BJ (cell line): Measurements from ENCODE around the gene CLIP1. TPM values are rescaled to one million over a fixed set of nuclear protein-coding genes. Genes with fewer than 3 reads are reported as not detected.
"Not testable (repeated sequence)": the region's sequence is repeated elsewhere in the genome, so short reads cannot be mapped to it uniquely, and the experiment has no call there.

Source experiments
- CTCF ChIA-PET: fragments of 350-600 bp; formaldehyde crosslinking; extraction: SDS; loops from one replicate; lab custom pipeline; 2021; ENCODE audit warnings: antibody characterized with exemption, inconsistent platforms; lab: Yijun Ruan, JAX
- POLR2A ChIA-PET: fragments of 300-600 bp; sonication (Branson Sonifier 250); formaldehyde crosslinking; extraction: SDS; loops from one replicate; lab custom pipeline; 2021; ENCODE audit warnings: antibody characterized with exemption; lab: Charles Lee
- DNase-seq: peaks from one replicate; pipeline ENCODE4 v3.0.0-alpha.2; 2011; ENCODE audit warnings: low read depth
- H3K27me3 ChIP-seq: 2 replicates; pipeline ENCODE4 v1.6.0; 2011; ENCODE audit warnings: low read length; ENCODE audit not compliant: control insufficient read depth, insufficient read depth
- H3K36me3 ChIP-seq: 2 replicates; pipeline ENCODE4 v1.5.1; 2011; ENCODE audit warnings: low read length; ENCODE audit not compliant: control insufficient read depth, insufficient read depth
- H3K4me3 ChIP-seq: 2 replicates; pipeline ENCODE4 v1.5.1; 2011; ENCODE audit warnings: low read depth, mild to moderate bottlenecking, control low read depth, low read length
- CTCF ChIP-seq: IDR thresholded peaks from 2 replicates; pipeline ENCODE4 v1.5.1; 2011; ENCODE audit warnings: low read depth, mild to moderate bottlenecking, control low read depth, inconsistent platforms, low read length, moderate library complexity; ENCODE audit not compliant: insufficient read depth
- polyA plus RNA-seq: library from polyadenylated mRNA; depleted of rRNA; stranded (reverse); fragments of >200 nt; gene quantifications from 2 replicates; pipeline ENCODE4 v1.2.3, GENCODE V29; 2011

The CLIP1 gene
- polyA plus RNA-seq, 1 experiment = 104 TPM

- no peak for DNase-seq
- Histone ChIP-seq H3K27me3 (no peaks in the 10 kb centered on the region), H3K4me3 (no peak overlapping the region), H3K36me3 (peaks cover 1% of the 10 kb centered on the region; the same call in 1 of the 2 replicates)
- ChIA-PET POLR2A (no interaction called here), CTCF (no interaction called here)
- no peak for TF ChIP-seq CTCF
Observed at GRCh38 chr12:122382919-122383350, 39.5 kb downstream of the CLIP1 start.

- POLR2A ChIA-PET = no interaction called here
- CTCF ChIA-PET = interaction anchor here (0.5 to 1.3 kb wide), 4 partner anchors 14 to 25 kb away, joined by 3 read pairs; no protein-coding TSS in a partner anchor
- TF ChIP-seq CTCF = no peak
- Histone ChIP-seq H3K27me3 (no peaks in the 10 kb centered on the region), H3K4me3 (no peak overlapping the region), H3K36me3 (peaks cover 7% of the 10 kb centered on the region)
- DNase-seq = no peak
Observed at GRCh38 chr12:122381021-122381420, 41.4 kb downstream of the CLIP1 start.

- H3K27me3 ChIP-seq, POLR2A ChIA-PET, H3K4me3 ChIP-seq, H3K36me3 ChIP-seq, DNase-seq: not testable (repeated sequence)
- CTCF ChIA-PET = interaction anchor here (1.7 to 1.8 kb wide), 2 partner anchors 21 to 95 kb away, joined by 3 to 4 read pairs; no protein-coding TSS in a partner anchor
Observed at GRCh38 chr12:122376751-122377150, 45.7 kb downstream of the CLIP1 start.

GRCh38 chr12:122374707-122375106 is 47.8 kb downstream of the CLIP1 start:
- Histone ChIP-seq H3K4me3 (no peak overlapping the region), H3K36me3 (peaks cover 8% of the 10 kb centered on the region), H3K27me3 (no peaks in the 10 kb centered on the region)
- TF ChIP-seq CTCF = no peak
- CTCF ChIA-PET = interaction anchor here (1.2 kb wide), 1 partner anchor 20 kb away, joined by 3 read pairs; no protein-coding TSS in a partner anchor
- DNase-seq = no peak
- POLR2A ChIA-PET = no interaction called here

- CTCF ChIA-PET = no interaction called here
- H3K36me3 ChIP-seq = peaks cover 2% of the 10 kb centered on the region; the same call in 1 of the 2 replicates
- DNase-seq = no peak
- H3K27me3 ChIP-seq = no peaks in the 10 kb centered on the region
- POLR2A ChIA-PET = no interaction called here
- TF ChIP-seq CTCF = no peak
- H3K4me3 ChIP-seq = no peak overlapping the region
Observed at GRCh38 chr12:122371475-122372045, 50.9 kb downstream of the CLIP1 start.
